Measurements from ENCODE around the gene MRPL12. TPM values are rescaled to one million over a fixed set of nuclear protein-coding genes. Genes with fewer than 3 reads are reported as not detected.

Gene MRPL12
- total RNA-seq, 1 experiment from 2014 or later = 260 TPM

- ATAC-seq (no peak), DNase-seq (ENCODE audit: low read depth, low spot score) (no peak)
- Histone ChIP-seq H2AFZ (ENCODE audit: low read depth, low read length, poor library complexity, severe bottlenecking) (peak overlapping the region; percentile 76), H3K36me3 (ENCODE audit: control insufficient read depth in 1 of 2, insufficient read depth in 2 of 2, low read length in 2 of 2) (no peaks in the 10 kb centered on the region), H4K20me1 (ENCODE audit: insufficient read depth) (no peaks in the 10 kb centered on the region), H3K9me3 (ENCODE audit: control insufficient read depth in 1 of 2, insufficient read depth in 1 of 2, low read depth in 1 of 2, low read length in 2 of 2) (no peaks in the 10 kb centered on the region), H3K27me3 (ENCODE audit: insufficient read depth, low read length) (no peaks in the 10 kb centered on the region), H3K27ac (ENCODE audit: low read depth, low read length) (peak overlapping the region; percentile 31), H3K4me2 (ENCODE audit: low read length) (peak overlapping the region; percentile 49), H3K4me1 (ENCODE audit: control insufficient read depth in 1 of 2, insufficient read depth in 2 of 2, low read length in 2 of 2) (peaks cover 38 to 41% of the 10 kb centered on the region in 2 experiments), H3K9ac (ENCODE audit: low read length) (no peak overlapping the region), H3K9me2 (ENCODE audit: insufficient read depth) (no peaks in the 10 kb centered on the region), H3K4me3 (replicated peaks in 1 of 2; ENCODE audit: low read depth in 1 of 2, low read length in 2 of 2) (no peak overlapping the region), H3K79me2 (ENCODE audit: insufficient read depth, low read length) (no peaks in the 10 kb centered on the region)
- ChIA-PET POLR2A (interaction anchor here (1.0 kb wide), 1 partner anchor 140 kb away, joined by 3 read pairs; no protein-coding TSS in a partner anchor), CTCF (interaction anchor here (0.9 to 1.3 kb wide), 3 partner anchors 8 to 128 kb away, joined by 3 read pairs; no protein-coding TSS in a partner anchor), RAD21 (ENCODE audit: low non-redundant PET in 1 of 2, low total read pairs in 2 of 2, uncharacterized antibody in 2 of 2, unreplicated experiment in 2 of 2) (interaction anchor here in 1 of 2 experiments (0.7 kb wide), 1 partner anchor 24 kb away, joined by 3 read pairs; no protein-coding TSS in a partner anchor)
- intact Hi-C loops (cut with micrococcal nuclease) = no loop called here
- peak; percentile 32; the same call in 1 of the 2 replicates for TF ChIP-seq ZFX (IDR thresholded peaks at IDR 0.05)
- TF ChIP-seq FOSL1 (IDR thresholded peaks at IDR 0.05; ENCODE audit: low read depth) = no peak
- BruUV-seq (replicated peaks) = no TSS peak
These were observed 24.3 kb downstream of the MRPL12 start for GRCh38 chr17:81727324-81728031.

DNA sequence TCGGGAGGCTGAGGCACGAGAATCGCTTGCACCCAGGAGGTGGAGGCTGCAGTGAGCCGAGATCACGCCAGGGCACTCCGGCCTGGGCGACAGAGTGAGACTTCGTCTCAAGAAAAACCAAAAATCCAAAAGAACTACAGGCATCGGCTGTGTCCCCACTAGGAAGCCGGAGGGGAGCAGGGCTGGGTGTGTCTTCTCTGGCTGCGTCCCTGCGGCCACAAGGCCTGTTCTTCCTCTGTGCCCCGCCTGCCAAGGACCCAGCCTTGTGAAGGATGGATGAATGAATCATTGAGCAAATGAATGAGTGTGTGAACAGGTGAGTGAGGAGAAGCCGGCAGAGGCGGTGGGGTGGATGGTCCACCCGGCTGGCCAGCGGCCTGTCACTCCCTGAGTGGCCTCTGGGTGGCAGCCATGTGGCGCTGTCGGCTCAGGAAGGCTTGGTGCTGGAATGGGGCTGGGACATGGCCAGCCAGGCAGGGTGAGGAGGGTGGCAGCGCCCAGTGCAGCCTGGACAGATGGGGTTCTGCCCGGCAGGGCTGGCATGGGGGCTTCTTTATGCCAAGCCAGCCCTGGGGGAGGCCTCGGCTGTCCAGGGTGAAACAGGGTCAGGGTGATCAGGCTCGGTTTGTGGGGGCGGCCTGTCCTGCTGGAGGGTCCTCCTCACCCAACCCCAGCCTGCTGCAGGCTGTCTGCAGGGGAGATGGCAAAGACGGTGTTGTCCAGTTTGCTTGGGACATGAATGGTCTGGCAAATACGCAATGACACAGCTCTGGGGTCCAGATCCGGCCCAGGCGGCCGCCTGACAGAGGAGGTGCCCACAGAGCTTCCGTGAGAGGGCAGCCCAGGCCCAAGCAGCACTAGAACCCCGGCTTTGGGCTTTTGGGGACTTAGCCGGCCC lies 30.6 kb downstream of the MRPL12 start:
- Histone ChIP-seq H3K4me3 (replicated peaks in 1 of 2; ENCODE audit: low read depth in 1 of 2, low read length in 2 of 2) (no peak overlapping the region), H3K9me3 (ENCODE audit: control insufficient read depth in 1 of 2, insufficient read depth in 1 of 2, low read depth in 1 of 2, low read length in 2 of 2) (no peaks in the 10 kb centered on the region), H3K36me3 (ENCODE audit: control insufficient read depth in 1 of 2, insufficient read depth in 2 of 2, low read length in 2 of 2) (no peaks in the 10 kb centered on the region), H3K27me3 (ENCODE audit: insufficient read depth, low read length) (no peaks in the 10 kb centered on the region), H3K4me1 (ENCODE audit: control insufficient read depth in 1 of 2, insufficient read depth in 2 of 2, low read length in 2 of 2) (peaks cover 23 to 30% of the 10 kb centered on the region in 2 experiments), H3K9ac (ENCODE audit: low read length) (no peak overlapping the region), H2AFZ (ENCODE audit: low read depth, low read length, poor library complexity, severe bottlenecking) (no peak overlapping the region), H4K20me1 (ENCODE audit: insufficient read depth) (no peaks in the 10 kb centered on the region), H3K4me2 (ENCODE audit: low read length) (peak overlapping the region; percentile 44), H3K27ac (ENCODE audit: low read depth, low read length) (peak overlapping the region; percentile 5; the same call in 1 of the 2 replicates), H3K79me2 (ENCODE audit: insufficient read depth, low read length) (no peaks in the 10 kb centered on the region), H3K9me2 (ENCODE audit: insufficient read depth) (no peaks in the 10 kb centered on the region)
- CTCF ChIA-PET = interaction anchor here (1.5 to 1.6 kb wide), 2 partner anchors 75 to 289 kb away, joined by 3 to 6 read pairs; partner anchors contain the start of genes CENPX and LRRC45
- intact Hi-C loops (cut with micrococcal nuclease) = loop anchor here (1.0 kb wide), 1 partner anchor 134 kb away; no protein-coding TSS in a partner anchor
- no TSS peak for BruUV-seq (replicated peaks)
- RAD21 ChIA-PET (ENCODE audit: low non-redundant PET in 1 of 2, low total read pairs in 2 of 2, uncharacterized antibody in 2 of 2, unreplicated experiment in 2 of 2) = no interaction called here
- peak; percentile 87 for ATAC-seq
- POLR2A ChIA-PET = no interaction called here
- peak; percentile 62 for DNase-seq (ENCODE audit: low read depth, low spot score)
- TF ChIP-seq SRF (IDR thresholded peaks at IDR 0.05; ENCODE audit: low read depth) (no peak), POLR2AphosphoS5 (IDR thresholded peaks at IDR 0.05; ENCODE audit: low read depth, low read length) (peak; percentile 43; the same call in 1 of the 2 replicates), RAD21 (IDR thresholded peaks at IDR 0.05; ENCODE audit: low read depth) (peak; percentile 99), YY1 (IDR thresholded peaks at IDR 0.05; ENCODE audit: extremely low read depth, insufficient replicate concordance, low read depth, low read length) (no peak), TCF7L2 (IDR thresholded peaks at IDR 0.05; ENCODE audit: borderline replicate concordance, extremely low read depth, insufficient read depth, insufficient read length) (peak; percentile 26)
- TF ChIP-seq, protein P1, sequence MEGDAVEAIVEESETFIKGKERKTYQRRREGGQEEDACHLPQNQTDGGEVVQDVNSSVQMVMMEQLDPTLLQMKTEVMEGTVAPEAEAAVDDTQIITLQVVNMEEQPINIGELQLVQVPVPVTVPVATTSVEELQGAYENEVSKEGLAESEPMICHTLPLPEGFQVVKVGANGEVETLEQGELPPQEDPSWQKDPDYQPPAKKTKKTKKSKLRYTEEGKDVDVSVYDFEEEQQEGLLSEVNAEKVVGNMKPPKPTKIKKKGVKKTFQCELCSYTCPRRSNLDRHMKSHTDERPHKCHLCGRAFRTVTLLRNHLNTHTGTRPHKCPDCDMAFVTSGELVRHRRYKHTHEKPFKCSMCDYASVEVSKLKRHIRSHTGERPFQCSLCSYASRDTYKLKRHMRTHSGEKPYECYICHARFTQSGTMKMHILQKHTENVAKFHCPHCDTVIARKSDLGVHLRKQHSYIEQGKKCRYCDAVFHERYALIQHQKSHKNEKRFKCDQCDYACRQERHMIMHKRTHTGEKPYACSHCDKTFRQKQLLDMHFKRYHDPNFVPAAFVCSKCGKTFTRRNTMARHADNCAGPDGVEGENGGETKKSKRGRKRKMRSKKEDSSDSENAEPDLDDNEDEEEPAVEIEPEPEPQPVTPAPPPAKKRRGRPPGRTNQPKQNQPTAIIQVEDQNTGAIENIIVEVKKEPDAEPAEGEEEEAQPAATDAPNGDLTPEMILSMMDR (IDR thresholded peaks at IDR 0.05 in 2 of 3, conservative IDR thresholded peaks at IDR 0.05 in 1 of 3; ENCODE audit: borderline replicate concordance in 1 of 3, insufficient read depth in 1 of 3, low read depth in 2 of 3, low read length in 2 of 3) = peak; percentile 91 to 98 (median 98)

All from HCT116 (cell line).